ENCODE measurements around the gene TMEM88. TPM values are rescaled to one million over a fixed set of nuclear protein-coding genes. Genes with fewer than 3 reads are reported as not detected.

The TMEM88 gene
- total and polyA plus RNA-seq, 2 of the 13 experiments (the other 11 are each of a cell fraction or from before 2014, with no cell fraction given), result 0.31 to 0.66 TPM

- TF ChIP-seq, protein P1, sequence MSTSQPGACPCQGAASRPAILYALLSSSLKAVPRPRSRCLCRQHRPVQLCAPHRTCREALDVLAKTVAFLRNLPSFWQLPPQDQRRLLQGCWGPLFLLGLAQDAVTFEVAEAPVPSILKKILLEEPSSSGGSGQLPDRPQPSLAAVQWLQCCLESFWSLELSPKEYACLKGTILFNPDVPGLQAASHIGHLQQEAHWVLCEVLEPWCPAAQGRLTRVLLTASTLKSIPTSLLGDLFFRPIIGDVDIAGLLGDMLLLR (CRISPR knock-in tag; IDR thresholded peaks at IDR 0.05), result no peak
- TF ChIP-seq ZNF577 (CRISPR knock-in tag; IDR thresholded peaks at IDR 0.05; ENCODE audit: borderline replicate concordance, low read depth), result no peak
- TF ChIP-seq SP2 (CRISPR knock-in tag; IDR thresholded peaks at IDR 0.05), result peak; percentile 36; the same call in 1 of the 2 replicates
- no peak for TF ChIP-seq ATAD3A (CRISPR knock-in tag; IDR thresholded peaks at IDR 0.05)
- no peak for TF ChIP-seq MBD4 (IDR thresholded peaks at IDR 0.05; ENCODE audit: borderline replicate concordance, low read length)
- peak; percentile 31; the same call in 1 of the 2 replicates for TF ChIP-seq FOXA3 (CRISPR knock-in tag; IDR thresholded peaks at IDR 0.05)
- no peak for TF ChIP-seq ZNF484 (CRISPR knock-in tag; IDR thresholded peaks at IDR 0.05; ENCODE audit: borderline replicate concordance, low read depth)
- no peak for TF ChIP-seq RFXAP (CRISPR knock-in tag; IDR thresholded peaks at IDR 0.05; ENCODE audit: borderline replicate concordance)
- peak; percentile 26; the same call in 1 of the 2 replicates for TF ChIP-seq RFX1 (IDR thresholded peaks at IDR 0.05)
- TF ChIP-seq CHCHD3 (CRISPR knock-in tag; IDR thresholded peaks at IDR 0.05), result no peak
- TF ChIP-seq TCF7 (IDR thresholded peaks at IDR 0.05; ENCODE audit: low read depth), result no peak
- TF ChIP-seq ESRRA (CRISPR knock-in tag; IDR thresholded peaks at IDR 0.05; ENCODE audit: low read depth), result no peak
- TF ChIP-seq FUBP1 (CRISPR knock-in tag; IDR thresholded peaks at IDR 0.05; ENCODE audit: borderline replicate concordance), result no peak
- TF ChIP-seq EHMT2 (IDR thresholded peaks at IDR 0.05; ENCODE audit: borderline replicate concordance, low read depth, low read length), result peak; percentile 30; the same call in 1 of the 2 replicates
- no peak for TF ChIP-seq ZC3H4 (CRISPR knock-in tag; IDR thresholded peaks at IDR 0.05; ENCODE audit: borderline replicate concordance)
- TF ChIP-seq RBFOX2 (IDR thresholded peaks at IDR 0.05; ENCODE audit: low read depth, low read length), result no peak
- TF ChIP-seq MAX (IDR thresholded peaks at IDR 0.05), result peak; percentile 83
- TF ChIP-seq ZNF441 (CRISPR knock-in tag; IDR thresholded peaks at IDR 0.05; ENCODE audit: borderline replicate concordance), result peak; percentile 32; the same call in 1 of the 2 replicates
- peak; percentile 64 for TF ChIP-seq TGIF2 (CRISPR knock-in tag; IDR thresholded peaks at IDR 0.05)
- no peak for TF ChIP-seq ADNP (CRISPR knock-in tag; IDR thresholded peaks at IDR 0.05)
- TF ChIP-seq ZBTB26 (CRISPR knock-in tag; IDR thresholded peaks at IDR 0.05; ENCODE audit: borderline replicate concordance), result no peak
- no peak for TF ChIP-seq KAT7 (CRISPR knock-in tag; IDR thresholded peaks at IDR 0.05; ENCODE audit: borderline replicate concordance)
- peak; percentile 89 for TF ChIP-seq ZNF687 (CRISPR knock-in tag; IDR thresholded peaks at IDR 0.05)
Measured at GRCh38 chr17:7857713-7858521, 3.1 kb downstream of the TMEM88 start, which contains the start of gene CYB5D1 (continued).

Data from HepG2 (cell line).